ENCODE measurements around the gene PIPOX.

The PIPOX gene

GRCh38 chr17:29042679-29043538 lies at the start of gene PIPOX:
Gene PIPOX (plus strand): TSS chr17:29043141. CDS start chr17:29043226, 85 bp downstream.
- peaks cover 3% of the 10 kb centered on the region for H3K4me1 Mint-ChIP-seq (ENCODE audit: low read depth)
- H3K4me3 Mint-ChIP-seq, result no peak within 1 kb of the TSS
- H3K9me3 Mint-ChIP-seq, result no peaks in the 10 kb centered on the region
- H3K27ac Mint-ChIP-seq, result no peak within 1 kb of the TSS
- H3K27me3 Mint-ChIP-seq (ENCODE audit: low read depth), result no peaks in the 10 kb centered on the region
- H3K36me3 Mint-ChIP-seq (ENCODE audit: low read depth), result no peaks in the 10 kb centered on the region

GRCh38 chr17:28993645-28994426 lies 49.1 kb upstream of the PIPOX start:
- Mint-ChIP-seq H3K4me3 (no peak overlapping the region), H3K9me3 (no peaks in the 10 kb centered on the region), H3K27ac (no peak overlapping the region)

GRCh38 chr17:28996554-28997096 lies 46.3 kb upstream of the PIPOX start:
- Mint-ChIP-seq H3K27me3 (ENCODE audit: low read depth) (peaks cover 16% of the 10 kb centered on the region), H3K27ac (no peak overlapping the region), H3K4me1 (ENCODE audit: low read depth) (no peaks in the 10 kb centered on the region), H3K4me3 (no peak overlapping the region), H3K9me3 (no peaks in the 10 kb centered on the region), H3K36me3 (ENCODE audit: low read depth) (no peaks in the 10 kb centered on the region)

More at GRCh38 chr17:28993645-28994426, 49.1 kb upstream of the PIPOX start:
- H3K4me1 Mint-ChIP-seq (ENCODE audit: low read depth), result no peaks in the 10 kb centered on the region
- H3K36me3 Mint-ChIP-seq (ENCODE audit: low read depth), result no peaks in the 10 kb centered on the region
- peaks cover 5% of the 10 kb centered on the region for H3K27me3 Mint-ChIP-seq (ENCODE audit: low read depth)

- no peaks in the 10 kb centered on the region for H3K36me3 Mint-ChIP-seq (ENCODE audit: low read depth)
- peaks cover 19% of the 10 kb centered on the region for H3K27me3 Mint-ChIP-seq (ENCODE audit: low read depth)
Measured at GRCh38 chr17:28997806-28998205, 45.1 kb upstream of the PIPOX start.

GRCh38 chr17:28999206-28999605 lies 43.7 kb upstream of the PIPOX start:
- Mint-ChIP-seq H3K4me1 (ENCODE audit: low read depth) (no peaks in the 10 kb centered on the region), H3K4me3 (no peak overlapping the region), H3K27ac (no peak overlapping the region), H3K27me3 (ENCODE audit: low read depth) (peaks cover 31% of the 10 kb centered on the region), H3K36me3 (ENCODE audit: low read depth) (no peaks in the 10 kb centered on the region), H3K9me3 (no peaks in the 10 kb centered on the region)

More at GRCh38 chr17:28997806-28998205, 45.1 kb upstream of the PIPOX start:
- Mint-ChIP-seq H3K4me3 (no peak overlapping the region), H3K27ac (no peak overlapping the region), H3K4me1 (ENCODE audit: low read depth) (no peaks in the 10 kb centered on the region), H3K9me3 (no peaks in the 10 kb centered on the region)

- H3K4me1 Mint-ChIP-seq (ENCODE audit: low read depth), result no peaks in the 10 kb centered on the region
- H3K27me3 Mint-ChIP-seq (ENCODE audit: low read depth), result peaks cover 43% of the 10 kb centered on the region
- H3K9me3 Mint-ChIP-seq, result no peaks in the 10 kb centered on the region
- no peak overlapping the region for H3K27ac Mint-ChIP-seq
- H3K36me3 Mint-ChIP-seq (ENCODE audit: low read depth), result no peaks in the 10 kb centered on the region
- H3K4me3 Mint-ChIP-seq, result no peak overlapping the region
Measured at GRCh38 chr17:29000973-29001372, 42.0 kb upstream of the PIPOX start.

- Mint-ChIP-seq H3K36me3 (ENCODE audit: low read depth) (no peaks in the 10 kb centered on the region), H3K27ac (no peak overlapping the region), H3K4me1 (ENCODE audit: low read depth) (peaks cover 3% of the 10 kb centered on the region), H3K9me3 (no peaks in the 10 kb centered on the region), H3K27me3 (ENCODE audit: low read depth) (peaks cover 55% of the 10 kb centered on the region), H3K4me3 (no peak overlapping the region)
Measured at GRCh38 chr17:29002811-29003210, 40.1 kb upstream of the PIPOX start.

GRCh38 chr17:29003289-29003688 lies 39.7 kb upstream of the PIPOX start:
- Mint-ChIP-seq H3K27ac (no peak overlapping the region), H3K27me3 (ENCODE audit: low read depth) (peaks cover 57% of the 10 kb centered on the region), H3K4me3 (no peak overlapping the region), H3K9me3 (no peaks in the 10 kb centered on the region), H3K36me3 (ENCODE audit: low read depth) (no peaks in the 10 kb centered on the region), H3K4me1 (ENCODE audit: low read depth) (peaks cover 3% of the 10 kb centered on the region)

GRCh38 chr17:29004081-29004692 lies 38.8 kb upstream of the PIPOX start:
- no peak overlapping the region for H3K27ac Mint-ChIP-seq
- no peak overlapping the region for H3K4me3 Mint-ChIP-seq
- no peaks in the 10 kb centered on the region for H3K9me3 Mint-ChIP-seq
- no peaks in the 10 kb centered on the region for H3K36me3 Mint-ChIP-seq (ENCODE audit: low read depth)
- peaks cover 3% of the 10 kb centered on the region for H3K4me1 Mint-ChIP-seq (ENCODE audit: low read depth)
- H3K27me3 Mint-ChIP-seq (ENCODE audit: low read depth), result peaks cover 59% of the 10 kb centered on the region

GRCh38 chr17:29005936-29006511 lies 36.9 kb upstream of the PIPOX start, which contains the start of gene SEZ6:
Gene SEZ6 (minus strand): TSS chr17:29006033. CDS start chr17:29005869, 164 bp downstream.
- H3K27me3 Mint-ChIP-seq (ENCODE audit: low read depth), result peaks cover 65% of the 10 kb centered on the region
- no peaks in the 10 kb centered on the region for H3K9me3 Mint-ChIP-seq
- no peaks in the 10 kb centered on the region for H3K36me3 Mint-ChIP-seq (ENCODE audit: low read depth)
- H3K4me1 Mint-ChIP-seq (ENCODE audit: low read depth), result peaks cover 3% of the 10 kb centered on the region
- no peak within 1 kb of the TSS for H3K27ac Mint-ChIP-seq
- no peak within 1 kb of the TSS for H3K4me3 Mint-ChIP-seq

GRCh38 chr17:29007456-29007855 lies 35.5 kb upstream of the PIPOX start:
- no peak overlapping the region for H3K27ac Mint-ChIP-seq
- no peak overlapping the region for H3K4me3 Mint-ChIP-seq
- peaks cover 65% of the 10 kb centered on the region for H3K27me3 Mint-ChIP-seq (ENCODE audit: low read depth)
- H3K36me3 Mint-ChIP-seq (ENCODE audit: low read depth), result no peaks in the 10 kb centered on the region
- no peaks in the 10 kb centered on the region for H3K9me3 Mint-ChIP-seq
- peaks cover 3% of the 10 kb centered on the region for H3K4me1 Mint-ChIP-seq (ENCODE audit: low read depth)

- H3K9me3 Mint-ChIP-seq, result no peaks in the 10 kb centered on the region
- H3K27me3 Mint-ChIP-seq (ENCODE audit: low read depth), result peaks cover 61% of the 10 kb centered on the region
- H3K36me3 Mint-ChIP-seq (ENCODE audit: low read depth), result no peaks in the 10 kb centered on the region
- H3K4me3 Mint-ChIP-seq, result no peak overlapping the region
- H3K4me1 Mint-ChIP-seq (ENCODE audit: low read depth), result peaks cover 3% of the 10 kb centered on the region
- no peak overlapping the region for H3K27ac Mint-ChIP-seq
Measured at GRCh38 chr17:29007860-29008455, 35.0 kb upstream of the PIPOX start.

GRCh38 chr17:29008591-29008990 lies 34.4 kb upstream of the PIPOX start:
- no peak overlapping the region for H3K4me3 Mint-ChIP-seq

GRCh38 chr17:29010129-29010528 lies 32.8 kb upstream of the PIPOX start:
- Mint-ChIP-seq H3K4me3 (no peak overlapping the region), H3K36me3 (ENCODE audit: low read depth) (no peaks in the 10 kb centered on the region), H3K27ac (no peak overlapping the region), H3K9me3 (no peaks in the 10 kb centered on the region), H3K4me1 (ENCODE audit: low read depth) (peaks cover 3% of the 10 kb centered on the region), H3K27me3 (ENCODE audit: low read depth) (peaks cover 46% of the 10 kb centered on the region)

More at GRCh38 chr17:29008591-29008990, 34.4 kb upstream of the PIPOX start:
- Mint-ChIP-seq H3K9me3 (no peaks in the 10 kb centered on the region), H3K27ac (no peak overlapping the region), H3K27me3 (ENCODE audit: low read depth) (peaks cover 57% of the 10 kb centered on the region), H3K36me3 (ENCODE audit: low read depth) (no peaks in the 10 kb centered on the region), H3K4me1 (ENCODE audit: low read depth) (peaks cover 3% of the 10 kb centered on the region)
